Middle frontal gyrus (tissue), 1 donor: Measurements from ENCODE around the gene NAT9.

ENCODE experiments used
- DNase-seq: peaks from one replicate; pipeline ENCODE4 v3.0.0-alpha.2; 2015; ENCODE audit warnings: low spot score; ENCODE audit errors: extremely low spot score

NAT9 gene

GRCh38 chr17:74776044-74776962 is at the start of gene NAT9:
Gene NAT9 (minus strand): TSS chr17:74776345. CDS start chr17:74775698, 647 bp downstream.
- peak; percentile 91 for DNase-seq

DNA sequence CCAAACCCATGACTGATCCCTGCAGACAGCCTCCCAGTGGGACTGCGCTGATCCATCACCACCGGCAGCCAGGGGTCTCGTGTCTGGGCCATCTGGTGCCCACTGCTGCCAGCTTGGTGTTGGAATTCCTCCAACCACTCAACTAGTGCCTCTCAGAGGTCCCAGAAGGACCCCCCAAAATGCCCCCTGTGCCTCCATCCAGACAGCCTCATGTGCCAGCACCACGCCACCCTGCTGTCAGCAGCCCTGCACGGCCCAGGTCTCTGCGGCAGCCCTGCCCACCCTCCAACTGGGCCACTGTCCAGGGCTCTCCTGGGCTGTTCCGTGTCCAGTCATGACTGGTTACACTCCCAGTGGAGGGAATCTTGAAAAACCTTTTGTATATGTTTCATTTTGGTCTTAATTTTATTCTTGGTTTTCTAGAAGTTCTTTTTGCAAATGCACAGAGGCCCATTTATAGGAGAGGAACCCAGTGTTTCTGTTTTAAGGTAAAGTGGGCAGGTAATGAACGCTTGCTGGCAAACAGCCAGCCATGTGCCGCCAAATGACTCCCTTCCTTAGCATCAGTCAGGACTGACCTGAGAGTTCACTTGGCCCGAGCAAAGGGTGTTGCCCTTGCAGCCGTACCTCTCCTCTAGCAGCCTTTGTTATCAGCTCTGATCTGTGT is 48.9 kb upstream of the NAT9 start:
- DNase-seq: no peak

DNA sequence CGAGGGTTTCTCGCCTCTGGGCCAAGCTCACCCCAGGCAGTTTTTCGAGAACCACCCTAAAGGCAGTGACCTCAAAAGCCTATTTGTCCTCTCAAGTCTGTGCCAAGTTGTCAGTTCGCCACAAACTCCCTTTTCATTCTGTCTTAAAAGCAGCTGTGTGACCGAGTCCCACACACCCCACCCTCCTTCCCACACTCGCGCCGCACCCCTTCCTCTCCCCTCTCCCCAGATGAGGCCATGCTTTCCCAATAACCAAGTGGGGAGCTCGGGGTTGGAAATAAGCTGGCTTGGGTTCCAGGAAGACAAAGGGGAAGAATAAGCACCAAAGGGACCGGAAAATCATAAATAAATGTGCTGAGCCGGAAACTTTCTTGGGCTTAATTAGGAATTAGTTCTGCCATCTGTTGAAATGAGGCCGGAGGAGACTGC is 46.8 kb upstream of the NAT9 start:
- peak; percentile 31 for DNase-seq

- DNase-seq: no peak
These were observed 46.3 kb upstream of the NAT9 start for GRCh38 chr17:74822335-74822938.

DNA sequence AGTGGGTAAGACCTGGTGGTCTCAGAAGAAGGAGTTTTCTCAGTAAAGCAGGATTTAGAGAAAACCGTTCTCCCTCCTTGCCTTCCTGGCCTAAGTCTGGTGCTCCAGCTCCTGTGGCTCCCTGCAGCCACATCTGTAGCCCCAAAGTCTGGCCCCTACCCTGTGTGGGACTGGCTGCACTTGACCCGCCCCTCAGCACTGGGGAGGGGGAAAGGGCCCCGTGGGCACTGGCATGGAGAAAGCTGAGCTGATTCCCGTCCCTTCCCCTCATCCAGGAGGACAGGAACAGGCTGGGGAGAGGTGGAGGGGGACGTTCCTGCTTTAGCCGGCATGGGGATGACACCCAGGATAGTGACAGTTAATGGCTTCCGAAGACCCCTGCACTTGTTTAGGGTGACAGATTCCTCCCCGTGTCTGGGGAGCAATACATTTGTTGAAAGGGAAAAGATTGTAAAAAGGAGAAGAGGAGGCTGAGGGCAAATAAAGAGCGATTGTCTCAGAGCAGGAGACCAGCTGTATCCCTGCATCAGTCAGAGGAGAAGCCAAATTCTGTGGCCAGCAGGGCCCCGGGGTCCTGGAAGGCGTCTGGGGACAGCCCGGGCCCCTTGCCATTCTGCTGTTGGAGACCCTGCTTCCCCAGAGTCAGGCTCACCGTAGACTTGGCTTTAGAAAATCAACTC is 45.6 kb upstream of the NAT9 start:
- no peak for DNase-seq

DNA sequence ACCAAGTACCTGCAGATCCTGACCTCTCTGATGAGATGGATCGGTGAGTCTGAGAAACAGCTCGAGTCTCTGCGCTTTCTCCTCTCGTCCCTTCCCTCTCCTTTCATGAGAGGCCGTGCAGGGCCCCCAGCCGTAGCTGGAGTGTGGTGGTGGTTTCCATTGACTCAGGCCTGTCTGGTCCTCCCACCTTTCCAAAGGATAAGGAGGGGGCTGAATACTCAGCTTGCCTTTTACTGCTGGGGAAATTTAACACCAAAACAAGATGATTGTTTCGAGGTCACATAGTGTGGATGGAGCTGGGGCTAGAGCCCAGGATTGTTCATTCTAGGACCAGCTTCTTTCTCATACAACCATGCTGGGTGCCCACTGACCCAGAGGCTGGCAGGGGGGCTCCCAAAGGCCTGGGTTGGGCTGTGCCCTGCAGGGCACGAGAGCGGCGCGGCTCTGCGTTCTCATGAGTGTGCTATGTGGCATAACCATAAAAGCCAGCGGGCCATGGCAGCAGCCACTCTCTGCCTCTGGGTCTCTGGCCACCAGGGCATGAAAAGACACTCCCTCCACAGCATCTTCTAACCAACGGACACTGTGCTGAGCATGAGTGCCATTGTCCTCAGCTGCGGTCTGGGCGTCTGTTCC is 43.8 kb upstream of the NAT9 start:
- DNase-seq: no peak

GRCh38 chr17:74818291-74818938 is 42.3 kb upstream of the NAT9 start:
- DNase-seq: no peak

GRCh38 chr17:74816905-74817620 is 40.9 kb upstream of the NAT9 start:
- DNase-seq: no peak

DNA sequence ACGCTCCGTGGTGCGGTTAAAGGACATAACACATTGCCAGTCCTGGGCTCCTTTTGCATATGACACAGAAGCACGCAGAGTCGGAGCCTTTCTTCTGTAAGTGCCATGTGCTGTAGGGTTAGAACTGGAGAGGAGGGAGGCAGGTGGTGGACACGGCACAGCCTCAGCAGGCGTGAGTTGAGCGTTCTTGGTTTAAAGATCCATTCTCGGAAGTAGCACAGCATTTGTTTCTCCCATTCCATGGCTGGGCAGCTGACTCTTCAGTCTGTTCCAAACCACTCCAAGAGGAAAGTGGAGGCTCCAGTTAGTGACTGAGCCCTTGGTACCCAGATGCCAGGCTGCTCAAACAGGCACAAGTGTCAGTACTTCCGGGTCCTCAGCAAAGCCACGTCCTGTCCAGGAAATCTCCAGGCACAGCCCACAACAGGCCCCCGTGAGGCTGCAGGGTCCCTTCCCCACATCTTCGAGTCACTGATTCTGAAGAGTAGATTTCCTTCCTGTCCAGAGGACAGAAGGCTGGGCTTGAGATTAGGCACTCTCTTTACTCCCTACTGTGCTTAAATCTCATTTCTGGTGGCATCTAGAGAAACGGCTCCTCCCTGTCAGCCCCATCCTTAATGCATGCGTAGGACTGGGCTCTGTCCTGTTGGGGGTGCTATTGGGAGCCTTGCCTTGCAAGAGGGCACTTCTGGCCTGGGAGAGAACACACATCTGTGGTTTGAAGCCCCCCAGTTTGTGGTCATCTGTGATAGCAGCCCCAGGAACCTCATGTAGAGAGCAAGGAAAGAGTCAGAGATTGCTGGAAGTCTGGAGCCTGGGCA is 39.6 kb upstream of the NAT9 start:
- no peak for DNase-seq

DNA sequence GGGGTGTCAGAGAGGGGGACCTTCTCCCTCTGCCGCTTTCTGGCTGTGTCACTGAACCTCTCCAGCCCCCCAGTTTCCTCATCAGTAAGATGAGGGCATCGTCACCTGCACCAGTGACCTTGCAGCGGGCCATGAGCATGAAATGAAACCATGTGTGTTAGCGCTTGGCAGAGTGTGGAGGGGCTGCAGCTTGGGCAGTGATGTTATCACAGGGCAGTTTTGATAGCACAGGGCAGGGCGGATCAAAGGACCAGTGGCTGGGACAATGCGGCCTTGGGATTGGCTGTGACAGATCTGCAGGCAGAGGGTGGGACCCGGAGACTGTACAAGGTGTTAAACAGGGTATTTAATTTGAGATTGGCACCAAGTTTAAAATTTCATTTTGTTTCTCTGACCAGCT is 38.9 kb upstream of the NAT9 start:
- no peak for DNase-seq

- DNase-seq: no peak
These were observed 38.3 kb upstream of the NAT9 start for GRCh38 chr17:74814453-74814852.

DNA sequence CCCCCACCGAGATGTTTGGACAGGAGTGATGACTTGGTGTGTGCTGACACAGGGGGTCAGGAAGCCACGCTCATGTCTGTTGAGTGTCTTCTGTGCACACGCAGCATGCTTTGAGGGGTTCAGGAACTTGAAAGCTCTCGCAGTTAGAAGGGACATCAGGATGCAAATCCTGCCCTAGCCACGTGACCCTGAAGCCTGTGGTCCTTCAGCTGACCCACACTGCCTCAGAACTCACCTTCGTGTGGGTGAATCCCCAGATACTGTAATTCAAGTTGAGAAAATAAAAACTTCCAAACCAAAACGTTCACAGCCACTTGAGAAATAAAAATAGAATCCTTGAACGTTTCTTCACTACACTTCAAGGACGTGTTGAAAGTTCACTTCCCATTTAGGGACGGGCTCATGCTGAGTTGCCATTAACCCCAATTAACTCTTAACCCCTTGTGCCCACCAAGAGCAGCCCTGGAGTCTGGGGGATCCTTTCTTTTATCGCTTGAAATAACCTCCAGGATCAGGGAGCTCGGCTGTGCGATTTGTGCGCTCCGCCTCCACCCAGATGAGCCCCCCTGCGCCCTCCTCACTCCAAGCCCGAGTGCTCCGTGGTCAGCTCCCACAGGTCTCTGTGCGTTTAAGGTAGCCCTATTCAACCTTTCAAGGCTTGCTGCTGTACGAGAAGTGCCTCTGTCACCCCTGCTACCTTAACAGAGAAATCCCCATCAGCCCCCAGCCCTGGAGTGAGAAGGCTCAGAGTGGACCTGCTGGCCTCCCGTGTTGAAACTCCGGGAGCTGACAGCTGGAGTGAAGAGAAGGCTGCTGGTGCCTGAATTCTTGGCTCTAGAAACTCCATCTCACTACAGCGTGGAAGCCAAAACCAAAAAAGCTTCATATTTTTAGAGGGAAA is 36.2 kb upstream of the NAT9 start:
- DNase-seq: no peak

GRCh38 chr17:74810699-74811485 is 34.7 kb upstream of the NAT9 start:
- peak; percentile 16 for DNase-seq

DNA sequence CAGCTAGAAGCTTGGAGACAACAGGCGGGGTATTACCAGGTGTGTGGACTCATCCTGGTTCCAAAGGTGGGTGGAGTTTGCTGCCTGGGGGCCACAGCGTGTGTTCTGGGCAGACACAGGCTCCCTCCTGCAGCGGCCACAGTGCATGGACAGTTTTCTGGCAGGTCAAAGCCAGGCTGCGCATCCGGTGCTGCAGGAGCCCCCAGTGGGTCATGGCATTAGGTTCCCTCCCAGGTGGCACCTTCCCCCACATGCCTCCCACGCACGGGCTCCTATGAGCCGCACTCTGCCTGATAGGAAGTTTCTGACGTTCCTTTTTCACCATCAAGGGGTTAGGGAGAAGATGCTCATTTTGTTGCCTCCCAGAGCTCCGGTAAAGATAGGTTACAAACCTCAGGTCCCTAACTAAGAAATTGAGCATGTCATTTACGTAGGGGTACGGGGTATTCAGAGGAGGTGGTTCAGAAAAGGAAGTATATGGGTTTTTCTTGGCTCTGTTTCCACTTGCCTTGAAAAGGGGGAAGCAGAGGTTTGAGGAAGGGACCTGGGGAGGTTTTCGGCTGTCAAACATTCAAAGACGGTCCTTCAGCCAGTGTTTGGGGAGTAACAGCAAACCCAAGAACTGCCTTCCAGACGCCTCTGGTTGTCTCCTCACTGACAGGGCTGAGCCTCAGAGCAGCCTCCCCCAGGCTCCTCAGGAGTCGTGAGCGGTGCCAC is 32.7 kb upstream of the NAT9 start:
- no peak for DNase-seq

GRCh38 chr17:74807925-74808324 is 31.8 kb upstream of the NAT9 start:
- no peak for DNase-seq

- no peak for DNase-seq
These were observed 31.3 kb upstream of the NAT9 start for GRCh38 chr17:74807441-74807840.

DNA sequence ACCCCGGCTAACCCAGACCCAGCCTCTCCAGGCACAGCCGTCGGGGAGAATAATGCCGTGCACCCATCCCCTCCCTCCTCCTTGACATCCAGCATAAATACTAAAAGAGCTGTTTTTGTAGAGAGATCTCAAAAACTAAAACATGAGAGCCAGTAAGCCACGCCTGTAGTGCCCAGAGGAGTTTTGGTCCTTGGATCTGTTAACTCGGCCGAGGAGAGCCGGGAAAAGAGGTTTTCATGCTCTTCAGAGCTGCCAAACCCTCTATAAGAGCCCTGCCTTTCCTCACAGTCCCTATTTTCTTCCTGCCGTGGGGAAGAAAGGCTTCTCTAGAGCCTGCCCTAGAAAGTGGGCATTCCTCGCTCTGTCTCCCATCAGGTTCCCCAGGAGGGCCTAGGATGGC is 30.2 kb upstream of the NAT9 start:
- no peak for DNase-seq
